ENCODE results near the gene KCNRG. TPM values are rescaled to one million over a fixed set of nuclear protein-coding genes. Genes with fewer than 3 reads are reported as not detected.
A peak's percentile ranks its signal among the peaks of the same experiment; 100 is the strongest.
"Not testable (repeated sequence)": the region's sequence is repeated elsewhere in the genome, so short reads cannot be mapped to it uniquely, and the experiment has no call there.

KCNRG gene
- total RNA-seq, 1 donor from 2014 or later: 5.3 TPM

- DNase-seq (ENCODE audit: low spot score): no peak
These were observed 3.8 kb upstream of the KCNRG start for GRCh38 chr13:50011461-50011860.

GRCh38 chr13:50012396-50013169, 2.7 kb upstream of the KCNRG start:
- DNase-seq (ENCODE audit: low spot score): no peak

GRCh38 chr13:50014386-50014785, 858 bp upstream of the KCNRG start:
- no peak for DNase-seq (ENCODE audit: low spot score)

- DNase-seq (ENCODE audit: low spot score): no peak
These were observed 506 bp downstream of the KCNRG start for GRCh38 chr13:50015750-50016149.

GRCh38 chr13:50016444-50016843, 1.2 kb downstream of the KCNRG start:
- no peak for DNase-seq (ENCODE audit: low spot score)

GRCh38 chr13:50017819-50018218, 2.6 kb downstream of the KCNRG start:
- no peak for DNase-seq (ENCODE audit: low spot score)

GRCh38 chr13:50025436-50025835, 10.2 kb downstream of the KCNRG start:
- DNase-seq (ENCODE audit: low spot score): peak; percentile 52

GRCh38 chr13:50026788-50027473, 11.7 kb downstream of the KCNRG start:
- DNase-seq (ENCODE audit: low spot score): no peak

GRCh38 chr13:50030315-50030714, 15.1 kb downstream of the KCNRG start:
- no peak for DNase-seq (ENCODE audit: low spot score)

GRCh38 chr13:50033725-50034124, 18.5 kb downstream of the KCNRG start:
- DNase-seq (ENCODE audit: low spot score): peak; percentile 26

GRCh38 chr13:50037788-50038187, 22.5 kb downstream of the KCNRG start:
- DNase-seq (ENCODE audit: low spot score): no peak

GRCh38 chr13:50038266-50038665, 23.0 kb downstream of the KCNRG start:
- DNase-seq (ENCODE audit: low spot score): no peak

GRCh38 chr13:50052478-50052877, 37.2 kb downstream of the KCNRG start:
- DNase-seq (ENCODE audit: low spot score): no peak

- no peak for DNase-seq (ENCODE audit: low spot score)
These were observed 38.6 kb downstream of the KCNRG start for GRCh38 chr13:50053844-50054243.

GRCh38 chr13:50055454-50055853, 40.2 kb downstream of the KCNRG start:
- DNase-seq (ENCODE audit: low spot score): peak; percentile 29

- no peak for DNase-seq (ENCODE audit: low spot score)
These were observed 45.5 kb downstream of the KCNRG start for GRCh38 chr13:50060718-50061117.

GRCh38 chr13:50062336-50062735, 47.1 kb downstream of the KCNRG start:
- DNase-seq (ENCODE audit: low spot score): not testable (repeated sequence)

GRCh38 chr13:50065712-50066111, 50.5 kb downstream of the KCNRG start:
- no peak for DNase-seq (ENCODE audit: low spot score)

- no peak for DNase-seq (ENCODE audit: low spot score)
These were observed 53.3 kb downstream of the KCNRG start for GRCh38 chr13:50068508-50068907.

- DNase-seq (ENCODE audit: low spot score): no peak
These were observed 54.0 kb downstream of the KCNRG start for GRCh38 chr13:50069261-50069660.

- no peak for DNase-seq (ENCODE audit: low spot score)
These were observed 54.9 kb downstream of the KCNRG start for GRCh38 chr13:50070186-50070585.

Data from umbilical cord (tissue), 2 donors.